Fibroblast of skin of scalp (primary cell): ENCODE data around the gene PPP1R37. TPM values are rescaled to one million over a fixed set of nuclear protein-coding genes. Genes with fewer than 3 reads are reported as not detected.

ENCODE experiments used
- DNase-seq: peaks from one replicate; pipeline ENCODE4 v3.0.0-alpha.2; 2013
- polyA plus RNA-seq, 2 experiments: library from polyadenylated mRNA; unstranded; fragments of 120-200 nt; gene quantifications; one replicate each; pipeline ENCODE4 v1.2.1, GENCODE V29; 2013; ENCODE audit not compliant: insufficient read length in 2 of 2

The PPP1R37 gene
- polyA plus RNA-seq (2013, experiment 1 of 2; ENCODE audit: insufficient read length), result 22.3 TPM
- 23.4 TPM for polyA plus RNA-seq (2013, experiment 2 of 2; ENCODE audit: insufficient read length)

GRCh38 chr19:45092747-45093678, at the start of gene PPP1R37:
PPP1R37 (plus strand) TSS chr19:45093179; CDS start chr19:45093326, 147 bp downstream.
- DNase-seq, result peak; percentile 98

- DNase-seq, result no peak
These were observed 47.2 kb upstream of the PPP1R37 start for GRCh38 chr19:45045671-45046353.

GRCh38 chr19:45046355-45046754, 46.6 kb upstream of the PPP1R37 start:
- no peak for DNase-seq

GRCh38 chr19:45047188-45047797, 45.7 kb upstream of the PPP1R37 start:
- DNase-seq, result no peak

GRCh38 chr19:45049073-45049736, 43.8 kb upstream of the PPP1R37 start:
- DNase-seq, result no peak

GRCh38 chr19:45050036-45050435, 42.9 kb upstream of the PPP1R37 start:
- DNase-seq, result no peak

- DNase-seq, result no peak
These were observed 40.9 kb upstream of the PPP1R37 start for GRCh38 chr19:45051929-45052579.

GRCh38 chr19:45056831-45057230, 36.1 kb upstream of the PPP1R37 start:
- DNase-seq, result no peak

- no peak for DNase-seq
These were observed 35.5 kb upstream of the PPP1R37 start for GRCh38 chr19:45057444-45057843.

- no peak for DNase-seq
These were observed 34.3 kb upstream of the PPP1R37 start for GRCh38 chr19:45058622-45059159.

GRCh38 chr19:45059258-45059965, 33.6 kb upstream of the PPP1R37 start:
- DNase-seq, result peak; percentile 73

- DNase-seq, result no peak
These were observed 31.0 kb upstream of the PPP1R37 start for GRCh38 chr19:45061965-45062364.

- no peak for DNase-seq
These were observed 28.9 kb upstream of the PPP1R37 start for GRCh38 chr19:45063851-45064801.

- DNase-seq, result no peak
These were observed 25.9 kb upstream of the PPP1R37 start for GRCh38 chr19:45066921-45067661.

- no peak for DNase-seq
These were observed 24.9 kb upstream of the PPP1R37 start for GRCh38 chr19:45068041-45068440.

GRCh38 chr19:45069056-45069455, 23.9 kb upstream of the PPP1R37 start:
- DNase-seq, result no peak

GRCh38 chr19:45070214-45070613, 22.8 kb upstream of the PPP1R37 start:
- DNase-seq, result no peak

GRCh38 chr19:45070861-45071544, 22.0 kb upstream of the PPP1R37 start:
- no peak for DNase-seq
